ENCODE measurements around the gene FNDC7. TPM values are rescaled to one million over a fixed set of nuclear protein-coding genes. Genes with fewer than 3 reads are reported as not detected.

FNDC7 gene
- total RNA-seq, 1 donor = not detected

GRCh38 chr1:108716437-108717230, 3.9 kb downstream of the FNDC7 start:
- peak overlapping the region; percentile 69 for H3K4me2 ChIP-seq (ENCODE audit: insufficient read depth, low read length)
- H3K4me1 ChIP-seq (ENCODE audit: insufficient read depth, low read length) = peaks cover 48% of the 10 kb centered on the region
- H3K27me3 ChIP-seq (ENCODE audit: insufficient read depth, low read length) = no peaks in the 10 kb centered on the region
- H3K79me2 ChIP-seq (ENCODE audit: insufficient read depth, low read length) = no peaks in the 10 kb centered on the region
- H3K36me3 ChIP-seq (ENCODE audit: insufficient read depth, low read length) = no peaks in the 10 kb centered on the region
- no peak overlapping the region for H2AFZ ChIP-seq (ENCODE audit: low read length)
- H3K9me3 ChIP-seq (ENCODE audit: low read depth, low read length) = no peaks in the 10 kb centered on the region
- H3K27ac ChIP-seq (ENCODE audit: low read depth, low read length) = peak overlapping the region; percentile 50
- H4K20me1 ChIP-seq (ENCODE audit: insufficient read depth, low read length) = no peaks in the 10 kb centered on the region
- peak overlapping the region; percentile 23 for H3K4me3 ChIP-seq (ENCODE audit: insufficient read depth, low read length)
- DNase-seq (ENCODE audit: insufficient read length, low spot score, missing footprints) = no peak
- no peak for TF ChIP-seq CTCF (IDR thresholded peaks at IDR 0.05; ENCODE audit: extremely low read depth, low read depth, low read length)

GRCh38 chr1:108717774-108718316, 5.1 kb downstream of the FNDC7 start:
- Histone ChIP-seq H3K4me2 (ENCODE audit: insufficient read depth, low read length) (no peak overlapping the region), H3K9me3 (ENCODE audit: low read depth, low read length) (no peaks in the 10 kb centered on the region), H3K4me3 (ENCODE audit: insufficient read depth, low read length) (no peak overlapping the region), H3K79me2 (ENCODE audit: insufficient read depth, low read length) (no peaks in the 10 kb centered on the region), H3K27me3 (ENCODE audit: insufficient read depth, low read length) (no peaks in the 10 kb centered on the region), H2AFZ (ENCODE audit: low read length) (no peak overlapping the region), H3K4me1 (ENCODE audit: insufficient read depth, low read length) (peaks cover 51% of the 10 kb centered on the region), H3K36me3 (ENCODE audit: insufficient read depth, low read length) (no peaks in the 10 kb centered on the region), H3K27ac (ENCODE audit: low read depth, low read length) (no peak overlapping the region), H4K20me1 (ENCODE audit: insufficient read depth, low read length) (no peaks in the 10 kb centered on the region)
- TF ChIP-seq CTCF (IDR thresholded peaks at IDR 0.05; ENCODE audit: extremely low read depth, low read depth, low read length) = no peak
- DNase-seq (ENCODE audit: insufficient read length, low spot score, missing footprints) = no peak

- Histone ChIP-seq H3K9me3 (ENCODE audit: low read depth, low read length) (no peaks in the 10 kb centered on the region), H3K27ac (ENCODE audit: low read depth, low read length) (peak overlapping the region; percentile 93), H3K79me2 (ENCODE audit: insufficient read depth, low read length) (no peaks in the 10 kb centered on the region), H4K20me1 (ENCODE audit: insufficient read depth, low read length) (no peaks in the 10 kb centered on the region), H2AFZ (ENCODE audit: low read length) (no peak overlapping the region), H3K27me3 (ENCODE audit: insufficient read depth, low read length) (no peaks in the 10 kb centered on the region), H3K4me3 (ENCODE audit: insufficient read depth, low read length) (no peak overlapping the region), H3K4me1 (ENCODE audit: insufficient read depth, low read length) (peaks cover 47% of the 10 kb centered on the region), H3K4me2 (ENCODE audit: insufficient read depth, low read length) (peak overlapping the region; percentile 77), H3K36me3 (ENCODE audit: insufficient read depth, low read length) (no peaks in the 10 kb centered on the region)
- DNase-seq (ENCODE audit: insufficient read length, low spot score, missing footprints) = no peak
- TF ChIP-seq CTCF (IDR thresholded peaks at IDR 0.05; ENCODE audit: extremely low read depth, low read depth, low read length) = no peak
Measured at GRCh38 chr1:108718927-108719655, 6.4 kb downstream of the FNDC7 start.

All from osteoblast (primary cell).